ENCODE results near the gene NT5C3A.
"Not testable (repeated sequence)": the region's sequence is repeated elsewhere in the genome, so short reads cannot be mapped to it uniquely, and the experiment has no call there.

DNA sequence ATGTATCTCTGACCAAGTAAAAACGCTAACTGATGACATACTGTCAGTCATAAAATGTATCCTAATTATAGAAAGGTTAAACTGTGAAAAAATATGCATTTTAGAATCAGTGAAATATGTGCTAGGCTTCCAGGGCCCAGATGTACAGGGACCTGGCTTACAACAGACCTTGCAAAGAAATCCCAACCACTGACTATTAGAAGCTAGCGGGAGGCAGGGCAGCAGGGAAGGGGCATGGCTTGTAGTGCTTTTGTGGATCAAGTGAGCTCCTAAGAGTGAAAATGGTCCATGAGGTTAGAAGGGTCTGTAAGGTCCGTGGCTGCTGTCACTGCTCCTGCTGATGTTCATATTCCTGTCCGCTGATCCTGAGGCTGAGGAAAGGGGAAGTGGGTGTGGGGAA, 64.6 kb downstream of the NT5C3A start:
- TF ChIP-seq, protein P1, sequence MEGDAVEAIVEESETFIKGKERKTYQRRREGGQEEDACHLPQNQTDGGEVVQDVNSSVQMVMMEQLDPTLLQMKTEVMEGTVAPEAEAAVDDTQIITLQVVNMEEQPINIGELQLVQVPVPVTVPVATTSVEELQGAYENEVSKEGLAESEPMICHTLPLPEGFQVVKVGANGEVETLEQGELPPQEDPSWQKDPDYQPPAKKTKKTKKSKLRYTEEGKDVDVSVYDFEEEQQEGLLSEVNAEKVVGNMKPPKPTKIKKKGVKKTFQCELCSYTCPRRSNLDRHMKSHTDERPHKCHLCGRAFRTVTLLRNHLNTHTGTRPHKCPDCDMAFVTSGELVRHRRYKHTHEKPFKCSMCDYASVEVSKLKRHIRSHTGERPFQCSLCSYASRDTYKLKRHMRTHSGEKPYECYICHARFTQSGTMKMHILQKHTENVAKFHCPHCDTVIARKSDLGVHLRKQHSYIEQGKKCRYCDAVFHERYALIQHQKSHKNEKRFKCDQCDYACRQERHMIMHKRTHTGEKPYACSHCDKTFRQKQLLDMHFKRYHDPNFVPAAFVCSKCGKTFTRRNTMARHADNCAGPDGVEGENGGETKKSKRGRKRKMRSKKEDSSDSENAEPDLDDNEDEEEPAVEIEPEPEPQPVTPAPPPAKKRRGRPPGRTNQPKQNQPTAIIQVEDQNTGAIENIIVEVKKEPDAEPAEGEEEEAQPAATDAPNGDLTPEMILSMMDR (IDR thresholded peaks at IDR 0.05) = not testable (repeated sequence)
- not testable (repeated sequence) for TF ChIP-seq POLR2A, EP300 (IDR thresholded peaks at IDR 0.05)
